Measurements from ENCODE around the gene LAMP2.

LAMP2 gene

DNA sequence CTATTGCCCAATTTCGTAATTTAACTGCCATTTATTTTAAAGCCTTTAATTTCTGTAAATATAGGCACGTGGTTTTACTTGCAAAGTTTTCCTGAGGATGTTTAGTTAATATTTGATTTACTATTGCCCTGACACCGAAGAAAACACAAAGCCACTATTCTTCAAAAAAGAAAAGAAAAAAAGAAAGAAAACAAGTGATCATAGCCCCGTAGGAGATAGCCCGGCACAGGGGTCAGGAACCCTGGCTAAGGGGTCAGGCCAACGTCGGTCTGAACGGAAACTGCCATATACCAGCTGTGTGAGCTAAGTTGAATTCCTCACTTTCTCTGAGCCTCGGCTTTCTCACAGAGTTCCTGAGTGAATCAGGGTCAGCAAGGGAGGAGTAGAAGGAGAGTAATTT is 17.7 kb upstream of the LAMP2 start:
- Histone ChIP-seq H3K9ac (ENCODE audit: low read length) (no peak overlapping the region), H2AFZ (ENCODE audit: low read depth, low read length) (no peak overlapping the region), H3K79me2 (ENCODE audit: low read length) (no peaks in the 10 kb centered on the region), H3K4me2 (ENCODE audit: low read length) (peak overlapping the region; percentile 78), H3K9me3 (ENCODE audit: insufficient read depth, low read length) (no peaks in the 10 kb centered on the region), H3K27me3 (ENCODE audit: low read depth, low read length) (no peaks in the 10 kb centered on the region), H4K20me1 (ENCODE audit: insufficient read depth, low read length) (no peaks in the 10 kb centered on the region), H3K27ac (ENCODE audit: low read length) (no peak overlapping the region), H3K36me3 (replicated peaks; ENCODE audit: low read depth, low read length) (no peaks in the 10 kb centered on the region), H3K4me1 (ENCODE audit: low read length) (peaks cover 5% of the 10 kb centered on the region), H3K4me3 (ENCODE audit: low read length) (peak overlapping the region; percentile 83; the same call in 1 of the 2 replicates)
- no peak for TF ChIP-seq EZH2phosphoT487 (IDR thresholded peaks at IDR 0.05; ENCODE audit: low read depth)
- TF ChIP-seq, protein P1, sequence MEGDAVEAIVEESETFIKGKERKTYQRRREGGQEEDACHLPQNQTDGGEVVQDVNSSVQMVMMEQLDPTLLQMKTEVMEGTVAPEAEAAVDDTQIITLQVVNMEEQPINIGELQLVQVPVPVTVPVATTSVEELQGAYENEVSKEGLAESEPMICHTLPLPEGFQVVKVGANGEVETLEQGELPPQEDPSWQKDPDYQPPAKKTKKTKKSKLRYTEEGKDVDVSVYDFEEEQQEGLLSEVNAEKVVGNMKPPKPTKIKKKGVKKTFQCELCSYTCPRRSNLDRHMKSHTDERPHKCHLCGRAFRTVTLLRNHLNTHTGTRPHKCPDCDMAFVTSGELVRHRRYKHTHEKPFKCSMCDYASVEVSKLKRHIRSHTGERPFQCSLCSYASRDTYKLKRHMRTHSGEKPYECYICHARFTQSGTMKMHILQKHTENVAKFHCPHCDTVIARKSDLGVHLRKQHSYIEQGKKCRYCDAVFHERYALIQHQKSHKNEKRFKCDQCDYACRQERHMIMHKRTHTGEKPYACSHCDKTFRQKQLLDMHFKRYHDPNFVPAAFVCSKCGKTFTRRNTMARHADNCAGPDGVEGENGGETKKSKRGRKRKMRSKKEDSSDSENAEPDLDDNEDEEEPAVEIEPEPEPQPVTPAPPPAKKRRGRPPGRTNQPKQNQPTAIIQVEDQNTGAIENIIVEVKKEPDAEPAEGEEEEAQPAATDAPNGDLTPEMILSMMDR (IDR thresholded peaks at IDR 0.05; ENCODE audit: low read depth, low read length), result no peak

DNA sequence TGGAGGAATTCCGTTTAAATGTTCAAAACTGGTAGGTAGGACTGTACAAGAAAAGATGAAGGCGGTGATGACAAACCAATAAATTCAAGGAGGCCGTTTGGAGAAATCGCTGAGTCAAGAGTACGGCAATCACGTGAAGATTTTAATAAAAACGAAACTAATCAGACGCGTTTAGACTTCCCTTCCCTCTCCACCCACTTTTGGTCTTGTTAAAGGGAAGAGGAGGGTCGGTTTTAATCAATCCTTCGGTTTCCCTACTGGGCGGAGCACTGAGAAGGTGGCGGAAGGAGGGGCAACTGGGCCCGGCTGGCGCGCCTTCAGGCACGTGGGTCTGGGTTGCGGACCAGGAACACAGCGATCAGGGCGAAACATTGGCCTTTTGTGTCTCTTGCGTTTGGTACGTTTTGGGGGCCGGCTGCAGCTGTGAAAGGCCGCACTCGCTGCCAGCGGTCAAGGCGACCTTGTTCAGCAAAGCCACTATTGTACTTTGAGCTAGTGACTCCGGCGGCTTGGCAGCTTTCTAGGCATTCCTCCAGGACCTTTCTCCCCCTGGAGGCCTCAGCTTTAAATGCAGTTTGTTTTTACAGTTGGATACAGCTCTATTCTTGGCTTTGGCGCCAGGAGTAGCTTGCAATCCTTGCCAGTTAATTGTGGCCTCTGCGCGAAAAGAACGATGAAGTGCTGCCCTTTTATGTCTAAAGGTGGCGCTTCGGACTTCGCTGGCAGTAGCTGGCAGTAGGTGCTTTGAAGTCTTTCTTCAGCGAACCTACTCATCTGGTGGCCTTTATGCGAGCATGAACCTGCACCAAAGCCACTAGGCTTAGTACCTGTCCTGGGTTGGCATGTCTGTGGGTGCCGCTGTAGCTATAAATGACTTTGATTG is 16.8 kb upstream of the LAMP2 start:
- peak overlapping the region; percentile 78 for H3K4me2 ChIP-seq (ENCODE audit: low read length)
- H3K36me3 ChIP-seq (replicated peaks; ENCODE audit: low read depth, low read length), result no peaks in the 10 kb centered on the region
- peak overlapping the region; percentile 75 for H3K9ac ChIP-seq (ENCODE audit: low read length)
- peak overlapping the region; percentile 83 for H3K4me3 ChIP-seq (ENCODE audit: low read length)
- TF ChIP-seq EZH2phosphoT487 (IDR thresholded peaks at IDR 0.05; ENCODE audit: low read depth), result no peak
- TF ChIP-seq, protein P1 (IDR thresholded peaks at IDR 0.05; ENCODE audit: low read depth, low read length), result peak; percentile 59
- peak overlapping the region; percentile 90 for H3K27ac ChIP-seq (ENCODE audit: low read length)
- no peaks in the 10 kb centered on the region for H3K79me2 ChIP-seq (ENCODE audit: low read length)
- H3K27me3 ChIP-seq (ENCODE audit: low read depth, low read length), result no peaks in the 10 kb centered on the region
- H4K20me1 ChIP-seq (ENCODE audit: insufficient read depth, low read length), result no peaks in the 10 kb centered on the region
- H3K9me3 ChIP-seq (ENCODE audit: insufficient read depth, low read length), result no peaks in the 10 kb centered on the region
- H3K4me1 ChIP-seq (ENCODE audit: low read length), result peaks cover 5% of the 10 kb centered on the region
- peak overlapping the region; percentile 95 for H2AFZ ChIP-seq (ENCODE audit: low read depth, low read length)

DNA sequence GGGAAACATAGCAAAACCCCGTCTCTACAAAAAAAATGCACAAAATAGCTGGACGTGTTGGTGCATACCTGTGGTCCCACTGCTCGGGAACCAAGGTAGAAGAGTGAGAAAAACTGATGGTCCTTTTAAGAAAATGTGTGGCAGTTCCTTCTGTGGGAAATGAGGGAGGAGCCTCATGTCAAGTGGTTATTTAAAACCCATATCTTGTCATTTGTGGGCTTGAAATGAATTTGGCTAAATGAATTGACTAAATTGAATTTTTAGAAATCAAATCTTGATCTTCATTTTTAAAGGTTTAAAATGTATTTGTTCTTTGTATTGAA is 16.2 kb upstream of the LAMP2 start:
- peak overlapping the region; percentile 78 for H3K4me2 ChIP-seq (ENCODE audit: low read length)
- no peaks in the 10 kb centered on the region for H3K79me2 ChIP-seq (ENCODE audit: low read length)
- no peaks in the 10 kb centered on the region for H3K36me3 ChIP-seq (replicated peaks; ENCODE audit: low read depth, low read length)
- TF ChIP-seq, protein P1 (IDR thresholded peaks at IDR 0.05; ENCODE audit: low read depth, low read length), result no peak
- TF ChIP-seq EZH2phosphoT487 (IDR thresholded peaks at IDR 0.05; ENCODE audit: low read depth), result no peak
- peak overlapping the region; percentile 75 for H3K9ac ChIP-seq (ENCODE audit: low read length)
- H3K9me3 ChIP-seq (ENCODE audit: insufficient read depth, low read length), result no peaks in the 10 kb centered on the region
- peaks cover 5% of the 10 kb centered on the region for H3K4me1 ChIP-seq (ENCODE audit: low read length)
- H3K27ac ChIP-seq (ENCODE audit: low read length), result peak overlapping the region; percentile 90
- peak overlapping the region; percentile 83 for H3K4me3 ChIP-seq (ENCODE audit: low read length)
- H2AFZ ChIP-seq (ENCODE audit: low read depth, low read length), result peak overlapping the region; percentile 95
- no peaks in the 10 kb centered on the region for H3K27me3 ChIP-seq (ENCODE audit: low read depth, low read length)
- no peaks in the 10 kb centered on the region for H4K20me1 ChIP-seq (ENCODE audit: insufficient read depth, low read length)

DNA sequence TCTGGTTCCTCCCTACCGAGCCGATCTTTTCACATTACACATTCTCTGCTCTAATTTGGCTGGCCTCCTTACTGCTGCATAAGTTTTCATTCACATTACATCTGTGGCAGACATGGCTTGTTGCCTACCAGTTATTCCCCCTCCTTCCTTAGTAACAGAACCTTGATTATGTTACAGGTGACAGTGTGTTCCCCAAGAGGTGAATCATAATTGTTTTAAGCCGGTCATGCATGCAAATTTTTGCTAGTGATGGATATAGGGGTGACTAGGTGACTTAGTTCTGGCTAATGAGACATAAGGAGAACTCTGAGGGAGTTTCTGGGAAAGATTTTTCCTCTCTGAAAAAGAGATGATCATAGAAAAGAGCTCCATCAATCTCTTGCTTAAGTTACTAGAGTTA is 8.4 kb upstream of the LAMP2 start:
- no peak overlapping the region for H3K27ac ChIP-seq (ENCODE audit: low read length)
- H4K20me1 ChIP-seq (ENCODE audit: insufficient read depth, low read length), result no peaks in the 10 kb centered on the region
- H3K4me2 ChIP-seq (ENCODE audit: low read length), result no peak overlapping the region
- H3K9ac ChIP-seq (ENCODE audit: low read length), result no peak overlapping the region
- no peaks in the 10 kb centered on the region for H3K27me3 ChIP-seq (ENCODE audit: low read depth, low read length)
- no peaks in the 10 kb centered on the region for H3K4me1 ChIP-seq (ENCODE audit: low read length)
- no peak for TF ChIP-seq EZH2phosphoT487 (IDR thresholded peaks at IDR 0.05; ENCODE audit: low read depth)
- TF ChIP-seq, protein P1 (IDR thresholded peaks at IDR 0.05; ENCODE audit: low read depth, low read length), result no peak
- H3K9me3 ChIP-seq (ENCODE audit: insufficient read depth, low read length), result no peaks in the 10 kb centered on the region
- H3K4me3 ChIP-seq (ENCODE audit: low read length), result no peak overlapping the region
- no peaks in the 10 kb centered on the region for H3K36me3 ChIP-seq (replicated peaks; ENCODE audit: low read depth, low read length)
- no peak overlapping the region for H2AFZ ChIP-seq (ENCODE audit: low read depth, low read length)
- no peaks in the 10 kb centered on the region for H3K79me2 ChIP-seq (ENCODE audit: low read length)

Data from OCI-LY3 (cell line).